Endothelial cell of umbilical vein (primary cell): ENCODE results near the gene LFNG.

Experiments
- EZH2 ChIP-seq: IDR thresholded peaks from 2 replicates; pipeline ENCODE4 v1.6.1; 2012; ENCODE audit warnings: borderline replicate concordance, low read depth, mild to moderate bottlenecking, moderate library complexity, low read length, inconsistent platforms; ENCODE audit not compliant: severe bottlenecking
- GATA2 ChIP-seq: IDR thresholded peaks from 2 replicates; pipeline ENCODE4 v1.7.0; 2011; ENCODE audit warnings: low read depth, mild to moderate bottlenecking, moderate library complexity, mixed read lengths, low read length; ENCODE audit not compliant: insufficient read length, insufficient read depth
- MYC ChIP-seq: IDR thresholded peaks from one replicate; pipeline ENCODE4 v1.6.1; 2011; ENCODE audit warnings: mild to moderate bottlenecking, low read depth, low read length
- POLR2A ChIP-seq: IDR thresholded peaks from 2 replicates; pipeline ENCODE4 v1.6.1; 2012; ENCODE audit warnings: low read depth, mild to moderate bottlenecking, control low read depth, low read length
- POLR2AphosphoS5 ChIP-seq: IDR thresholded peaks from 2 replicates; pipeline ENCODE4 v1.6.1; 2012; ENCODE audit warnings: low read depth, mild to moderate bottlenecking, control low read depth, low read length, moderate library complexity; ENCODE audit not compliant: insufficient read depth
- TF ChIP-seq, protein P1 (sequence below), 2 donors: IDR thresholded peaks; 1 replicate in 1 of 2; 2 replicates in 1 of 2; pipeline ENCODE4 v1.5.1; 2011; ENCODE audit warnings: low read length in 2 of 2, mild to moderate bottlenecking in 2 of 2, moderate library complexity in 2 of 2, control low read depth in 1 of 2, inconsistent platforms in 1 of 2, low read depth in 1 of 2; ENCODE audit not compliant: insufficient read depth in 1 of 2; ENCODE audit errors: extremely low read depth in 1 of 2
- TF ChIP-seq, protein P2 (sequence below): IDR thresholded peaks from 2 replicates; pipeline ENCODE4 v1.6.1; 2011; ENCODE audit not compliant: insufficient read depth, insufficient read length

DNA sequence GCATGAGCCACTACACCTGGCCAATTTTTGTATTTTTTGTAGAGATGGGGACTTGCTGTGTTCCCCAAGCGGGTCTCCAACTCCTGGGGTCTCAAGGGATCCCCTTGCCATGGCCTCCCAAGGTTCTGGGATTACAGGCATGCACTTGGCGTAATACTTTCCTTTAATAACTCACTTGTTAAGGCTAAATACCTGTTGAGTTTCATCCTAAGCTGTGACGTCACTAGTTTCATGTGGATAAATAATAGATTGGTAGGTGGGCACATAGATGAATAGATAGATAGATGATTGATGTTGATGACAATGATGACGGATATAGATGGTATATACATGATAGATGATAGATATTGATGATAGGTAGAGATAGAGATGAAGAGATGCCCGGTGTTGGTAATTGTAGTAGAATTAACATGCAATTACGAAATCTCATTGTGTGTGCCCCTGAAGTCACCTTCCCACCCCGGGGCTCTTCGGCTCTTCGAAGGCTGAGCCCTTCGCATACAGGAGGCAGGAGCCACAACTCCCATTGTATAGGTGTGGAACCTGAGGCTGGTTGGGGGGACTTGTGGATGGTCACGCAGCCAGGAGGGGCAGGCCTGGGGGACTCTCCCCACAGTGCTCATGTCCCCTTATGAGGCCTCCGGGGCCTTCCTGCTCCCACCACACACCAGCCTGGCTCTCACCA lies 45.9 kb upstream of the LFNG start:
- TF ChIP-seq POLR2A, result no peak
- no peak for TF ChIP-seq EZH2
- no peak for TF ChIP-seq POLR2AphosphoS5
- no peak for TF ChIP-seq MYC
- TF ChIP-seq, protein P1, sequence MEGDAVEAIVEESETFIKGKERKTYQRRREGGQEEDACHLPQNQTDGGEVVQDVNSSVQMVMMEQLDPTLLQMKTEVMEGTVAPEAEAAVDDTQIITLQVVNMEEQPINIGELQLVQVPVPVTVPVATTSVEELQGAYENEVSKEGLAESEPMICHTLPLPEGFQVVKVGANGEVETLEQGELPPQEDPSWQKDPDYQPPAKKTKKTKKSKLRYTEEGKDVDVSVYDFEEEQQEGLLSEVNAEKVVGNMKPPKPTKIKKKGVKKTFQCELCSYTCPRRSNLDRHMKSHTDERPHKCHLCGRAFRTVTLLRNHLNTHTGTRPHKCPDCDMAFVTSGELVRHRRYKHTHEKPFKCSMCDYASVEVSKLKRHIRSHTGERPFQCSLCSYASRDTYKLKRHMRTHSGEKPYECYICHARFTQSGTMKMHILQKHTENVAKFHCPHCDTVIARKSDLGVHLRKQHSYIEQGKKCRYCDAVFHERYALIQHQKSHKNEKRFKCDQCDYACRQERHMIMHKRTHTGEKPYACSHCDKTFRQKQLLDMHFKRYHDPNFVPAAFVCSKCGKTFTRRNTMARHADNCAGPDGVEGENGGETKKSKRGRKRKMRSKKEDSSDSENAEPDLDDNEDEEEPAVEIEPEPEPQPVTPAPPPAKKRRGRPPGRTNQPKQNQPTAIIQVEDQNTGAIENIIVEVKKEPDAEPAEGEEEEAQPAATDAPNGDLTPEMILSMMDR (IDR thresholded peaks at IDR 0.05; ENCODE audit: extremely low read depth in 1 of 2, insufficient read depth in 1 of 2, low read depth in 1 of 2, low read length in 2 of 2), result no peak
- TF ChIP-seq, protein P2, sequence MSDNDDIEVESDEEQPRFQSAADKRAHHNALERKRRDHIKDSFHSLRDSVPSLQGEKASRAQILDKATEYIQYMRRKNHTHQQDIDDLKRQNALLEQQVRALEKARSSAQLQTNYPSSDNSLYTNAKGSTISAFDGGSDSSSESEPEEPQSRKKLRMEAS, result no peak
- TF ChIP-seq GATA2, result no peak
